A673 (cell line): ENCODE results near the gene CD226. TPM values are rescaled to one million over a fixed set of nuclear protein-coding genes. Genes with fewer than 3 reads are reported as not detected.

Source experiments
- BruUV-seq: library from RNA; stranded (reverse); fragments of 400-500 nt; replicated peaks from 2 replicates; lab custom pipeline; 2021; lab: Mats Ljungman, UMichigan
- CTCF ChIA-PET: fragments of 300-600 bp; sonication (Branson Sonifier 250); formaldehyde crosslinking; loops from one replicate; lab custom pipeline; 2022; ENCODE audit warnings: antibody characterized with exemption; lab: Charles Lee
- POLR2A ChIA-PET: fragments of 300-600 bp; sonication (Branson Sonifier 250); formaldehyde crosslinking; loops from one replicate; lab custom pipeline; 2022; ENCODE audit warnings: antibody characterized with exemption; ENCODE audit not compliant: low non-redundant PET; lab: Charles Lee
- DNase-seq: peaks from one replicate; pipeline ENCODE4 v3.0.0-alpha.2; 2015; ENCODE audit warnings: low spot score
- H3K27ac ChIP-seq: fragments of 200-600 bp; sonication (generic); 2 replicates; pipeline ENCODE4 v1.5.1; 2016; ENCODE audit warnings: mixed run types, low read depth, mild to moderate bottlenecking, mixed read lengths, antibody characterized with exemption, low read length; ENCODE audit not compliant: poor library complexity, severe bottlenecking
- H3K27me3 ChIP-seq: fragments of 200-600 bp; sonication (generic); replicated peaks from 2 replicates; pipeline ENCODE4 v1.6.1; 2017; ENCODE audit warnings: mixed run types, low read depth, mild to moderate bottlenecking, mixed read lengths, antibody characterized with exemption, low read length; ENCODE audit not compliant: insufficient read depth, poor library complexity
- H3K36me3 ChIP-seq: fragments of 200-600 bp; sonication (generic); 2 replicates; pipeline ENCODE4 v1.6.1; 2016; ENCODE audit warnings: mixed run types, mild to moderate bottlenecking, mixed read lengths, antibody characterized with exemption, low read length; ENCODE audit not compliant: insufficient read depth, poor library complexity, severe bottlenecking
- H3K4me1 ChIP-seq: fragments of 200-600 bp; sonication (generic); 2 replicates; pipeline ENCODE4 v1.6.1; 2017; ENCODE audit warnings: mixed run types, mild to moderate bottlenecking, mixed read lengths, antibody characterized with exemption, low read length; ENCODE audit not compliant: insufficient read depth, poor library complexity, severe bottlenecking
- H3K4me3 ChIP-seq: fragments of 200-600 bp; sonication (generic); 2 replicates; pipeline ENCODE4 v1.5.1; 2016; ENCODE audit warnings: low read depth, mixed run types, mild to moderate bottlenecking, mixed read lengths, low read length; ENCODE audit not compliant: poor library complexity, severe bottlenecking
- H3K9me3 ChIP-seq: fragments of 200-600 bp; sonication (generic); 2 replicates; pipeline ENCODE4 v1.6.1; 2016; ENCODE audit warnings: mixed run types, low read depth, mild to moderate bottlenecking, mixed read lengths, antibody characterized with exemption, low read length; ENCODE audit not compliant: poor library complexity, severe bottlenecking
- EZH2 ChIP-seq: fragments of 200-600 bp; sonication (generic); IDR thresholded peaks from 2 replicates; pipeline ENCODE4 v1.6.1; 2017; ENCODE audit warnings: borderline replicate concordance, low read depth, mild to moderate bottlenecking, mixed read lengths, antibody characterized with exemption, low read length; ENCODE audit not compliant: poor library complexity, severe bottlenecking
- intact Hi-C: fragments of 100-400 bp; cut with micrococcal nuclease; formaldehyde crosslinking; loops from one replicate; pipeline ENCODE4 v1.10.0; 2022; ENCODE audit not compliant: unreplicated experiment
- total RNA-seq: library from RNA; stranded (reverse); gene quantifications from 2 replicates; pipeline ENCODE4 v1.2.3, GENCODE V29; 2021
- TF ChIP-seq, protein P1 (sequence below): fragments of 300-800, 200-600 bp; sonication (generic); conservative IDR thresholded peaks from 2 replicates; pipeline ENCODE4 v1.5.1; 2017; ENCODE audit warnings: low read depth, mild to moderate bottlenecking, antibody characterized with exemption, low read length, moderate library complexity, mixed read lengths

CD226 gene
- total RNA-seq, 1 experiment from 2014 or later, result 0.71 TPM

DNA sequence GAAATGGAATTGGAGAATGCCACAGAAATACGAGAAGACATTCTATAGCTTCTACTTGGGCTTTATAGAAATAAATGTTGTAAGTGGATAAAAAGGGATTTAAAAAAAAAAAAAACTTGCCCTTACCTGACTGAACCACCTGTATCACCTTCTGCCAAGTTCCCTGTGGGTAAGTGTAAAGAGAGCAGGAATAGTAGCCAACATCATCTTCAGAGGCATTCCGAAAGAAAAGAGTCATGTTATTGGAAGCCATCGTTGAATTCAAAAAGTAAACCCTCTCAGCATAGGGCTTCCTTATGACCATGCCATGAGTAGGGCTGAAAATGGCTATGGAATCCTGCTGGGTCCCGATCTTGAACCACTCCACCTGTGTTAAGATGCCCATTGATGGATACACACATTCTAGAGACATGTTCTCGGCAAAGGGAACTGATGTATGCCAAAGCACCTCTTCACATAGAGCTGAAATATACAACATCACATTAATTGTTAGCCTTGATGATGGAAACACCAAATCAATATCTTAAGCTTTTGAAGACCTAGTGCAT lies 991 bp downstream of the CD226 start:
- POLR2A ChIA-PET, result no interaction called here
- H3K4me1 ChIP-seq, result no peaks in the 10 kb centered on the region
- intact Hi-C loops, result no loop called here
- no TSS peak for BruUV-seq
- TF ChIP-seq, protein P1, sequence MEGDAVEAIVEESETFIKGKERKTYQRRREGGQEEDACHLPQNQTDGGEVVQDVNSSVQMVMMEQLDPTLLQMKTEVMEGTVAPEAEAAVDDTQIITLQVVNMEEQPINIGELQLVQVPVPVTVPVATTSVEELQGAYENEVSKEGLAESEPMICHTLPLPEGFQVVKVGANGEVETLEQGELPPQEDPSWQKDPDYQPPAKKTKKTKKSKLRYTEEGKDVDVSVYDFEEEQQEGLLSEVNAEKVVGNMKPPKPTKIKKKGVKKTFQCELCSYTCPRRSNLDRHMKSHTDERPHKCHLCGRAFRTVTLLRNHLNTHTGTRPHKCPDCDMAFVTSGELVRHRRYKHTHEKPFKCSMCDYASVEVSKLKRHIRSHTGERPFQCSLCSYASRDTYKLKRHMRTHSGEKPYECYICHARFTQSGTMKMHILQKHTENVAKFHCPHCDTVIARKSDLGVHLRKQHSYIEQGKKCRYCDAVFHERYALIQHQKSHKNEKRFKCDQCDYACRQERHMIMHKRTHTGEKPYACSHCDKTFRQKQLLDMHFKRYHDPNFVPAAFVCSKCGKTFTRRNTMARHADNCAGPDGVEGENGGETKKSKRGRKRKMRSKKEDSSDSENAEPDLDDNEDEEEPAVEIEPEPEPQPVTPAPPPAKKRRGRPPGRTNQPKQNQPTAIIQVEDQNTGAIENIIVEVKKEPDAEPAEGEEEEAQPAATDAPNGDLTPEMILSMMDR, result no peak
- TF ChIP-seq EZH2, result no peak
- no peak for DNase-seq
- H3K27ac ChIP-seq, result no peak overlapping the region
- H3K27me3 ChIP-seq, result no peaks in the 10 kb centered on the region
- CTCF ChIA-PET, result no interaction called here
- H3K9me3 ChIP-seq, result no peaks in the 10 kb centered on the region
- H3K36me3 ChIP-seq, result no peaks in the 10 kb centered on the region
- H3K4me3 ChIP-seq, result no peak overlapping the region

DNA sequence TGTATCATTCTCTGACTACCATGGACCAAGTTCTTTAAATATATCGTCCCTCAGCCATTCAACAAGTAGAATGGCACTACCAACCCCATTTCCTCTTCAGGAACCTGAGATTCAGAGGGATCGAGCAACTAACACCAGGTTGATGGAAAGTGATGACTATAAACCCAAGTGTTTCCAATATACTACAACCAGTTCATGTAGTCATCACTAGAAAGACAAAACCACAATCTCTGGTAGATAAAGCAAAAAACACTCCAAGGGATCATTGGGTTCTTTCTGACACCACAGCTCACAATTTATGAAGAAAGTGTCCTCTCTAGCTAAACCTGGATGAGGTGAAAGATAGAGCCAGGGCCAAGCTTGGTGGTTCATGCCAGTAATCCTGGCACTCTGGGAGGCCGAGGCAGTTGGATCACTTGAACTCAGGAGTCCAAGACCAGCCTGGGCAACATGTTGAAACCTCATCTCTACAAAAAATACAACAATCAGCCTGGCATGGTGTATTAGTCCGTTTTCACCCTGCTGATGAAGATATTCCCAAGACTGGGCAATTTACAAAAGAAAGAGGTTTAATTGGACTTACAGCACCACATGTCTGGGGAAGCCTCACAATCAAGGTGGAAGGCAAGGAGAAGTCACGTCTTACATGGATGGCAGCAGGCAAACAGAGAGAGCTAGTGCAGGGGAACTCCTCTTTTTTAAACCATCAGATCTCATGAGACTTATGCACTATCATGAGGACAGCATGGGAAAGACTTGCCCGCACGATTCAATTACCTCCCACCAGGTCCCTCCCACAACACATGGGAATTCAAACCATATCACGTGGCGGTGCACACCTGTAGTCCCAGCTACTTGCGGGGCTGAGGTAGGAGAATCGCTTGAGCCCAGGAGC lies 2.2 kb downstream of the CD226 start:
- no peaks in the 10 kb centered on the region for H3K4me1 ChIP-seq
- POLR2A ChIA-PET, result interaction anchor here (0.7 kb wide), 1 partner anchor 447 kb away, joined by 5 read pairs; no protein-coding TSS in a partner anchor
- intact Hi-C loops, result no loop called here
- CTCF ChIA-PET, result no interaction called here
- no peak for TF ChIP-seq EZH2
- TF ChIP-seq, protein P1, result no peak
- DNase-seq, result no peak
- no peaks in the 10 kb centered on the region for H3K27me3 ChIP-seq
- BruUV-seq, result no TSS peak
- no peaks in the 10 kb centered on the region for H3K9me3 ChIP-seq
- no peak overlapping the region for H3K4me3 ChIP-seq
- no peaks in the 10 kb centered on the region for H3K36me3 ChIP-seq
- no peak overlapping the region for H3K27ac ChIP-seq

DNA sequence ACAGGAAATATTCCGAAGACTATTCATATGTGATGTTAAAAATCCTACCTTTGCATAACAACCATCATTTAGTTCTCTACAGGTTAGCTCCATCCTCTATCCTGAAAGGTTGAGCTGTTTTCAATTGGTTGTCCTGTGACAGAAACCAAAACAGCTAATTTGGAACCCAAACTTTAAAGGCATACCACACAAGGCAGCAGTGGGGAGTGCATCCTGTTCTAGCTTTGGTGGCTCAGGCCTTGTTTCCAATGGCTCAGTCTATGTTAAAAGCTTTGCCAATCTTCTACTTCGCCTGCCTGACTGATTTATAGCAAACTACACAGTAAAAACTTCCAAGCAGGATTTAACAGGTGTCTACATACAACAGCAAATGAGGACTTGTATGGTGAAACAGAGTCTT lies 3.2 kb downstream of the CD226 start:
- intact Hi-C loops, result no loop called here
- TF ChIP-seq, protein P1, result no peak
- no peak for TF ChIP-seq EZH2
- no peak overlapping the region for H3K4me3 ChIP-seq
- DNase-seq, result no peak
- no peaks in the 10 kb centered on the region for H3K4me1 ChIP-seq
- POLR2A ChIA-PET, result no interaction called here
- no peak overlapping the region for H3K27ac ChIP-seq
- H3K27me3 ChIP-seq, result no peaks in the 10 kb centered on the region
- H3K9me3 ChIP-seq, result no peaks in the 10 kb centered on the region
- no TSS peak for BruUV-seq
- CTCF ChIA-PET, result no interaction called here
- no peaks in the 10 kb centered on the region for H3K36me3 ChIP-seq
